RWPE1 (cell line): ENCODE measurements around the gene CACNG3.

Experiments
- CTCF ChIA-PET: fragments of 350-600 bp; sonication (Branson Sonifier 250); formaldehyde crosslinking; extraction: SDS; loops from one replicate; lab custom pipeline; 2021; lab: Yijun Ruan, JAX
- POLR2A ChIA-PET: fragments of 400-600 bp; formaldehyde crosslinking; extraction: SDS; loops from one replicate; lab custom pipeline; 2020; ENCODE audit warnings: antibody characterized with exemption; ENCODE audit not compliant: low non-redundant PET; lab: Yijun Ruan, JAX
- DNase-seq: peaks from one replicate; pipeline ENCODE4 v3.0.0; 2012; ENCODE audit warnings: low spot score
- H3K27ac ChIP-seq: fragments of 450-650 bp; 2 replicates; pipeline ENCODE4 v1.5.1; 2017
- CTCF ChIP-seq: fragments of 450-650 bp; conservative IDR thresholded peaks from 2 replicates; pipeline ENCODE4 v1.5.1; 2017; ENCODE audit warnings: low read depth, mild to moderate bottlenecking

CACNG3 gene

GRCh38 chr16:24319126-24319814 lies 63.1 kb downstream of the CACNG3 start:
- no peak for DNase-seq
- POLR2A ChIA-PET = no interaction called here
- CTCF ChIA-PET = no interaction called here
- no peak for TF ChIP-seq CTCF
- H3K27ac ChIP-seq = no peak overlapping the region

GRCh38 chr16:24322106-24322505 lies 66.0 kb downstream of the CACNG3 start:
- no peak for DNase-seq
- TF ChIP-seq CTCF = no peak
- no peak overlapping the region for H3K27ac ChIP-seq
- ChIA-PET POLR2A (no interaction called here), CTCF (no interaction called here)

DNA sequence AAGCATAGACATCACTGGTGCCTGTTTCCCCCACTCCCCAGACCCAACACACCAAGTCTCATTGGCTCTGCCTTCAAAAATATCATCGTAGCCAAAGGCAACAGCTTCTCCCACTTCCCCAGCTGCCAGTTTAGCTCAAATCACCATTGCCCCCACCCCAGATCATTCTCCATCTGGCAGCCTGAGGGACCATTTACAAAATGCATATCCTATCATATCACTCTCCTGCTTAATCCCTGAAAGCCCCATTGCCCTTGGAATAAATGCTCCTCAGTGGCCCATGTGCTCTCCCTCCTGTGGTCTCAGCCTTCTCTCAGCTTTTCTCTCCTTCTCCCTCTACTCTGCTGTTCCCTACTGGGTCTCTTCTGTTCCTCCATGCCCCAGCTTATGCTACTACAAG lies 68.3 kb downstream of the CACNG3 start:
- no peak for TF ChIP-seq CTCF
- H3K27ac ChIP-seq = no peak overlapping the region
- DNase-seq = no peak
- ChIA-PET CTCF (no interaction called here), POLR2A (no interaction called here)

GRCh38 chr16:24328835-24329452 lies 72.8 kb downstream of the CACNG3 start:
- no peak for TF ChIP-seq CTCF
- ChIA-PET POLR2A (no interaction called here), CTCF (no interaction called here)
- H3K27ac ChIP-seq = no peak overlapping the region
- no peak for DNase-seq

GRCh38 chr16:24332178-24332577 lies 76.0 kb downstream of the CACNG3 start:
- no peak overlapping the region for H3K27ac ChIP-seq
- DNase-seq = no peak
- POLR2A ChIA-PET = no interaction called here
- CTCF ChIA-PET = no interaction called here
- TF ChIP-seq CTCF = no peak

DNA sequence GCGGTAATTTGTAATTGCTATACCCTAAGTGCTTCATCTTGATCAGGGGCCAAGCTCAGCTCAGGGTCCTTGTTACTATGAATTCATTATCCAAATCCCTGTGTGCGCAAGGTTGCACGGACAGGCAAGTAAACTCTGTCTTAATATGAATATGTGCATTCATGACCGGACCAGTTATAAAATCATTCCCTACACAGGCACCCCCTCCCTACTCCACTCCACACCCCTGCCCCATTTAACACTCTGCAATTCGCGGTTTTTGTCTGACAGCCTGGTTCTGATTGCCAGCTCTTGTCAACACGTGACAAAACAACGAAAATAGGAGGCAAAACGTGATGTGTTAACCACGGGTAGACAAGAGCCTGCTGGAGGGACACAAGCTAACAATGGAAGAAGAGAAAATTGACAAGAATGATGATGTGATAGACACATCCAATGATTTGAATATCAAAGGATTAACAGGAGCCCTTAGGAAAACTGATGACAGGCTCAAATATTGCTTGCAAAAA lies 76.5 kb downstream of the CACNG3 start:
- ChIA-PET POLR2A (no interaction called here), CTCF (no interaction called here)
- TF ChIP-seq CTCF = no peak
- no peak overlapping the region for H3K27ac ChIP-seq
- no peak for DNase-seq
